HG03558 (cell line): ENCODE results near the gene UBL3.

ENCODE experiments used
- ATAC-seq: cut with Tn5 transposase; IDR thresholded peaks from one replicate; pipeline ENCODE4 v1.9.1; 2021; ENCODE audit warnings: moderate number of reproducible peaks; ENCODE audit not compliant: unreplicated experiment; ENCODE audit errors: extremely low read depth

Gene UBL3

DNA sequence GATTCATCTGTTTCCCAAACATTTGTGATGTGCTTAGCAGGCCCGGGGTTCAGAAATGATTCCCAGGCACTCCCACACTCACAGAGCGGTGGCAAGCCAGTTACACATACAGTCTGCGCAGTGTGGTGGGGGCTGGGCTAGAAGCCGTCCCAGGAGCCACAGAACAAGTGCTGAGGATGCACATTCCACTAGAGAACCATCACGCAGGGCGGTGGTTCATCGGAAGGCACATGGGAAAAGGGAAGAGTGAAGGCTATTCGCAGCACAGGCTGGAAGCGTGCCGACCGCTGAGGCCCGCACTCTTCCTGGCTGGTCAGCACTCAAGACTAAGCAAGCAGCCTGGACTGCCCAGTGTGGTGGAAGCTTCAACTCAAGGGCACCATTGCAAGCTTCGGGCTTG lies 128.7 kb downstream of the UBL3 start:
- no peak for ATAC-seq

DNA sequence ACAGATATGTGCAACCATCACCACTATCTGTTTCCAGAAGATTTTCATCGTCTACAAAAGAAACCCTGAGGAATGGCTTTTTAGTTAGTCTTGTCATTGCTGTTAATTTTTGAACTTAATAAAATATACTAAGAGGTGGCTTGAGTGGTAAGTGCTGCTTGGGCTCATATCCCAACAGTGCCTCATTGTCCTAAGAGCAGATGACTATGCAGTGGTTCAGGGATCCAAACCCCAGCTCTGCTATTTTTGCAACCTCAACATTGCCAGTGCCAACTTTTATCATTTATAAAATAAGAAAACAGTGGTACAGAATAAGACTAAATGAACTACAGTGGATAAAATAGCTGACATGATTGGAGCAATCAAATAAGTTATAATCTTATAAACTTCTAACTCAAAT lies 131.7 kb downstream of the UBL3 start:
- ATAC-seq = no peak

DNA sequence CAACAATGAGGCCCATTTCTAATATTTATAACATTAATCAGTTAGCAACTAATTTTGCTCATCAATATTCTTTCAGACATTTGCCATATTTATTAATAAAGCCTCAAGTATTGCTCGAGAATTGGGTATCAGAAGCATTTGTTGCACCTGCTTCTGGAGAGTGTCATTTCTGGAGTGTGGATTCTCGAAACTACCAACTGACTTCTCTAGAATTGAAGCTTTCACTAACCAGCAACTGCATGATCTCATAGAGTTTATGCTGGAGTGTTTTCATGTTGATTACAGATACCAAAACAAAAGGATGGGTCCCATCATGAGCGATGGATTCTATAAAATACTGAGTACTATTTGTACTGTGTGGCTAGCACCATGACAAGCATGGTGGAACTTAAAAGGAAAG lies 133.9 kb downstream of the UBL3 start:
- no peak for ATAC-seq
